ENCODE results near the gene STAM2.

GRCh38 chr2:152171718-152172117, 3.8 kb downstream of the STAM2 start:
- no peak for TF ChIP-seq ZNF274 (IDR thresholded peaks at IDR 0.05; ENCODE audit: low read depth, low read length)
- TF ChIP-seq SUZ12 (IDR thresholded peaks at IDR 0.05; ENCODE audit: extremely low read depth, insufficient read depth, insufficient read length): no peak

All from NT2/D1 (cell line).